Endothelial cell of umbilical vein (primary cell): ENCODE measurements around the gene MGLL. TPM values are rescaled to one million over a fixed set of nuclear protein-coding genes. Genes with fewer than 3 reads are reported as not detected.

Source experiments
- BruUV-seq: library from RNA; stranded (reverse); fragments of 400-500 nt; replicated peaks from 2 replicates; lab custom pipeline; 2021; lab: Mats Ljungman, UMichigan
- CTCF ChIA-PET: fragments of 300-600, 350-600 bp; sonication (Branson Sonifier 250); formaldehyde crosslinking; loops from one replicate; lab custom pipeline; 2021; ENCODE audit warnings: antibody characterized with exemption, inconsistent platforms; lab: Charles Lee
- POLR2A ChIA-PET: fragments of 300-600, 350-600 bp; sonication (Branson Sonifier 250); formaldehyde crosslinking; loops from one replicate; lab custom pipeline; 2021; ENCODE audit warnings: antibody characterized with exemption, inconsistent platforms; lab: Charles Lee
- DNase-seq: peaks from one replicate; pipeline ENCODE4 v3.0.0-alpha.2; 2011; ENCODE audit warnings: low read depth, low spot score
- FAIRE-seq: peaks from 2 replicates; lab custom pipeline; 2011; peaks lifted over from hg19 to GRCh38; lab: Jason Lieb, UNC
- H2AFZ ChIP-seq: 2 replicates; pipeline ENCODE4 v1.6.0; 2012; ENCODE audit warnings: low read depth, low read length, control low read depth, inconsistent platforms
- H3K27ac ChIP-seq: 2 replicates; pipeline ENCODE4 v1.5.1; 2011; ENCODE audit warnings: low read depth, mild to moderate bottlenecking, control low read depth, low read length, moderate library complexity; ENCODE audit not compliant: insufficient read depth
- H3K27me3 ChIP-seq, 2 experiments: 2 replicates each; pipeline versions ENCODE4 v1.6.0 to v1.6.1; 2011; ENCODE audit warnings: low read length in 2 of 2, mixed read lengths in 1 of 2; ENCODE audit not compliant: control insufficient read depth in 2 of 2, insufficient read depth in 2 of 2
- H3K36me3 ChIP-seq, 2 experiments: 2 replicates in 1 of 2; 3 replicates in 1 of 2; pipeline ENCODE4 v1.5.1; 2011; ENCODE audit warnings: low read length in 2 of 2, mild to moderate bottlenecking in 1 of 2, moderate library complexity in 1 of 2; ENCODE audit not compliant: control insufficient read depth in 2 of 2, insufficient read depth in 2 of 2; ENCODE audit errors: extremely low read depth in 1 of 2
- H3K4me1 ChIP-seq: 3 replicates; pipeline ENCODE4 v1.5.1; 2011; ENCODE audit warnings: mild to moderate bottlenecking, low read length; ENCODE audit not compliant: control insufficient read depth, insufficient read depth; ENCODE audit errors: extremely low read depth
- H3K4me2 ChIP-seq: 2 replicates; pipeline ENCODE4 v1.6.1; 2011; ENCODE audit warnings: low read length, control low read depth, mixed read lengths; ENCODE audit not compliant: insufficient read depth
- H3K4me3 ChIP-seq, 3 experiments: fragments of 200-600 bp in 1 of 3; sonication (generic), shearing (Covaris generic) in 1 of 3; replicated peaks in 1 of 3; 2 replicates each; pipeline ENCODE4 v1.5.1; 2011 to 2016; ENCODE audit warnings: control low read depth in 3 of 3, low read length in 3 of 3, mild to moderate bottlenecking in 2 of 3, inconsistent platforms in 1 of 3, low read depth in 1 of 3, moderate library complexity in 1 of 3; ENCODE audit not compliant: insufficient read depth in 1 of 3
- H3K79me2 ChIP-seq: 2 replicates; pipeline ENCODE4 v1.6.0; 2012; ENCODE audit warnings: low read length, inconsistent platforms; ENCODE audit not compliant: control insufficient read depth, insufficient read depth
- H3K9ac ChIP-seq: replicated peaks from 2 replicates; pipeline ENCODE3; 2011; ENCODE audit warnings: low read length, control low read depth; ENCODE audit not compliant: insufficient read depth; ENCODE audit errors: extremely low read depth
- H3K9me1 ChIP-seq: replicated peaks from 3 replicates; pipeline ENCODE4 v1.6.0; 2011; ENCODE audit warnings: mild to moderate bottlenecking, low read length; ENCODE audit not compliant: control insufficient read depth, insufficient read depth; ENCODE audit errors: extremely low read depth
- H3K9me3 ChIP-seq: replicated peaks from 2 replicates; pipeline ENCODE4 v1.5.1; 2012; ENCODE audit warnings: low read length, inconsistent platforms; ENCODE audit not compliant: control insufficient read depth, insufficient read depth
- H4K20me1 ChIP-seq: replicated peaks from 2 replicates; pipeline ENCODE3; 2011; ENCODE audit warnings: mild to moderate bottlenecking, low read length; ENCODE audit not compliant: control insufficient read depth, insufficient read depth; ENCODE audit errors: extremely low read depth
- EZH2 ChIP-seq: IDR thresholded peaks from 2 replicates; pipeline ENCODE4 v1.6.1; 2012; ENCODE audit warnings: borderline replicate concordance, low read depth, mild to moderate bottlenecking, moderate library complexity, low read length, inconsistent platforms; ENCODE audit not compliant: severe bottlenecking
- FOS ChIP-seq: IDR thresholded peaks from 2 replicates; pipeline ENCODE4 v1.6.1; 2011; ENCODE audit warnings: mild to moderate bottlenecking, low read length, moderate library complexity, borderline replicate concordance; ENCODE audit not compliant: insufficient read depth
- GATA2 ChIP-seq: IDR thresholded peaks from 2 replicates; pipeline ENCODE4 v1.7.0; 2011; ENCODE audit warnings: low read depth, mild to moderate bottlenecking, moderate library complexity, mixed read lengths, low read length; ENCODE audit not compliant: insufficient read length, insufficient read depth
- JUN ChIP-seq: IDR thresholded peaks from 2 replicates; pipeline ENCODE4 v1.6.1; 2011; ENCODE audit warnings: borderline replicate concordance, low read depth; ENCODE audit not compliant: insufficient read length, insufficient read depth
- MYC ChIP-seq: IDR thresholded peaks from one replicate; pipeline ENCODE4 v1.6.1; 2011; ENCODE audit warnings: mild to moderate bottlenecking, low read depth, low read length
- POLR2A ChIP-seq: IDR thresholded peaks from 2 replicates; pipeline ENCODE4 v1.6.1; 2012; ENCODE audit warnings: low read depth, mild to moderate bottlenecking, control low read depth, low read length
- POLR2AphosphoS5 ChIP-seq: IDR thresholded peaks from 2 replicates; pipeline ENCODE4 v1.6.1; 2012; ENCODE audit warnings: low read depth, mild to moderate bottlenecking, control low read depth, low read length, moderate library complexity; ENCODE audit not compliant: insufficient read depth
- dilution Hi-C: fragments of 300-500 bp; cut with MboI; formaldehyde crosslinking; loops from one replicate; pipeline ENCODE4 v1.15.0; 2019; ENCODE audit warnings: low sequenced_read_pairs; ENCODE audit not compliant: extremely low pct_ligation_motif_present
- intact Hi-C: fragments of 100-400 bp; cut with micrococcal nuclease; formaldehyde crosslinking; loops from one replicate; pipeline ENCODE4 v1.10.0; 2022
- polyA plus RNA-seq, 4 experiments: library from polyadenylated mRNA; depleted of rRNA in 3 of 4; stranded (reverse) in 3 of 4; unstranded in 1 of 4; fragments of >200 nt; gene quantifications; 2 replicates each; pipeline versions ENCODE4 v1.2.1 to v1.2.3, GENCODE V29; 2011 to 2012; ENCODE audit warnings: missing spikeins in 1 of 4
- total RNA-seq: library from RNA; stranded (reverse); gene quantifications from 2 replicates; pipeline ENCODE4 v1.2.3, GENCODE V29; 2021
- TF ChIP-seq, protein P1 (sequence below), 2 donors: IDR thresholded peaks; 1 replicate in 1 of 2; 2 replicates in 1 of 2; pipeline ENCODE4 v1.5.1; 2011; ENCODE audit warnings: low read length in 2 of 2, mild to moderate bottlenecking in 2 of 2, moderate library complexity in 2 of 2, control low read depth in 1 of 2, inconsistent platforms in 1 of 2, low read depth in 1 of 2; ENCODE audit not compliant: insufficient read depth in 1 of 2; ENCODE audit errors: extremely low read depth in 1 of 2
- TF ChIP-seq, protein P2 (sequence below): IDR thresholded peaks from 2 replicates; pipeline ENCODE4 v1.6.1; 2011; ENCODE audit not compliant: insufficient read depth, insufficient read length

The MGLL gene
- total and polyA plus RNA-seq, 2 donors (not counting 3 experiments of a cell fraction or from before 2014, with no cell fraction given) = 30.7 to 60.2 TPM

DNA sequence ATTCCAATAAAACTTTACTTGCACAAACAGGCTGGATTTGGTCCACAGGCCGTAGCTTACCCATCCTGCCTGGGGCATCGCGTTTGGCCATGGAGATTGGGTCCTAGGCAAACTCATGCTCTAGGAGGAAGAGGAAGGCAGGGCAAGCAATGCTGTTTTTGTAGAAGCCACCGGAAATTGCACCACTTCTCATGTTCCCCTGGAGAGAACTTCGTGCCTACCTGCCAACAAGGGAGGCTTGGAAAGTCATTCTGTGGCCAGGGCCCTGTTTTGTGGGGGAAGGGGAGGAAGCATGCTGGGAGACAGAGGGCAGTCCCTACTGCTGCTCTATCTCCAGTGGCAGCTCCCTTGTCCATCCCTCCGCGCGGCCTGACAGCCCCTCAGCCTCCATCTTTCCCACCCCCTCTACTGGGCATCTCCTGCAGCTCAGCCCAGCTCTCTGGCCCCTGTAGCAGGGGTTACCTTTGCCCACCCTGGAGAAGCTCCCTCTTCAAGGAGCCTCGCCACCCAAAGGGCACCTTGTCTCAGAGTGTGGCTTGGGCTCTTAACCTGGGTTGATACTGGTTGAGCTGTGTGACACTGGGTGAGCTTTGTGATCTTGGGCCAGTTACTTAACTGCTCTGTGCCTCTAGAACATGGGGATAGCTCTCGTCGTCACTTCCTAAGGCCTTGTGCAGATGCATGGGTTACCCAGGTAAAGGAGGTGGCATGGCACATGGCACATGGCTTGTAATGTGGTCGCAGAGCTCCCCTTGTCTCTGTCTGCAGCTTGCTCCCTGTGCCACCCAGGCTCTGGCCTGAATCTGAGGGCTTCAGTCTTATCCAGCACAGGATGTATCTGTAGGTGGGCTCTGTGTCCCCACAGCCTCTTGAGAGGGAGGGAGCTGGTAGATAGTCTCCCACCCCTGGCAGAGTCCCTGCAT, 143.4 kb downstream of the MGLL start:
- dilution Hi-C loops (no loop called here), intact Hi-C loops (no loop called here)
- ChIA-PET CTCF (interaction anchor here (0.7 to 2.2 kb wide), 4 partner anchors 15 to 104 kb away, joined by 3 to 11 read pairs (median 4); no protein-coding TSS in a partner anchor), POLR2A (interaction anchor here (0.6 kb wide), 1 partner anchor 178 kb away, joined by 3 read pairs; no protein-coding TSS in a partner anchor)
- BruUV-seq = no TSS peak
- H4K20me1 ChIP-seq = no peaks in the 10 kb centered on the region
- FAIRE-seq (no peak), DNase-seq (no peak)
- no peaks in the 10 kb centered on the region for H3K9me3 ChIP-seq
- H3K36me3 ChIP-seq = no peaks in the 10 kb centered on the region
- no peaks in the 10 kb centered on the region for H3K9me1 ChIP-seq
- no peak overlapping the region for H3K27ac ChIP-seq
- no peak overlapping the region for H3K4me3 ChIP-seq
- no peaks in the 10 kb centered on the region for H3K4me1 ChIP-seq
- H3K4me2 ChIP-seq = no peak overlapping the region
- no peaks in the 10 kb centered on the region for H3K27me3 ChIP-seq
- H3K9ac ChIP-seq = no peak overlapping the region
- no peak for TF ChIP-seq POLR2AphosphoS5
- no peak for TF ChIP-seq JUN
- TF ChIP-seq, protein P1, sequence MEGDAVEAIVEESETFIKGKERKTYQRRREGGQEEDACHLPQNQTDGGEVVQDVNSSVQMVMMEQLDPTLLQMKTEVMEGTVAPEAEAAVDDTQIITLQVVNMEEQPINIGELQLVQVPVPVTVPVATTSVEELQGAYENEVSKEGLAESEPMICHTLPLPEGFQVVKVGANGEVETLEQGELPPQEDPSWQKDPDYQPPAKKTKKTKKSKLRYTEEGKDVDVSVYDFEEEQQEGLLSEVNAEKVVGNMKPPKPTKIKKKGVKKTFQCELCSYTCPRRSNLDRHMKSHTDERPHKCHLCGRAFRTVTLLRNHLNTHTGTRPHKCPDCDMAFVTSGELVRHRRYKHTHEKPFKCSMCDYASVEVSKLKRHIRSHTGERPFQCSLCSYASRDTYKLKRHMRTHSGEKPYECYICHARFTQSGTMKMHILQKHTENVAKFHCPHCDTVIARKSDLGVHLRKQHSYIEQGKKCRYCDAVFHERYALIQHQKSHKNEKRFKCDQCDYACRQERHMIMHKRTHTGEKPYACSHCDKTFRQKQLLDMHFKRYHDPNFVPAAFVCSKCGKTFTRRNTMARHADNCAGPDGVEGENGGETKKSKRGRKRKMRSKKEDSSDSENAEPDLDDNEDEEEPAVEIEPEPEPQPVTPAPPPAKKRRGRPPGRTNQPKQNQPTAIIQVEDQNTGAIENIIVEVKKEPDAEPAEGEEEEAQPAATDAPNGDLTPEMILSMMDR (IDR thresholded peaks at IDR 0.05; ENCODE audit: extremely low read depth in 1 of 2, insufficient read depth in 1 of 2, low read depth in 1 of 2, low read length in 2 of 2) = no peak
- no peak for TF ChIP-seq MYC
- no peak for TF ChIP-seq EZH2
- no peak for TF ChIP-seq POLR2A
- no peak for TF ChIP-seq FOS
- TF ChIP-seq, protein P2, sequence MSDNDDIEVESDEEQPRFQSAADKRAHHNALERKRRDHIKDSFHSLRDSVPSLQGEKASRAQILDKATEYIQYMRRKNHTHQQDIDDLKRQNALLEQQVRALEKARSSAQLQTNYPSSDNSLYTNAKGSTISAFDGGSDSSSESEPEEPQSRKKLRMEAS = no peak
- no peak for TF ChIP-seq GATA2
- H3K79me2 ChIP-seq = no peaks in the 10 kb centered on the region
- no peak overlapping the region for H2AFZ ChIP-seq
